Stimulated activated CD8-positive, alpha-beta memory T cell treated with anti-CD3 and anti-CD28 coated beads, Interleukin-4, amount 100 ng/mL, for 48 hours (primary cell): ENCODE data around the gene APCDD1.
A peak's percentile ranks its signal among the peaks of the same experiment; 100 is the strongest.
"Not testable (repeated sequence)": the region's sequence is repeated elsewhere in the genome, so short reads cannot be mapped to it uniquely, and the experiment has no call there.

Experiments
- DNase-seq: peaks from one replicate; pipeline ENCODE4 v3.0.0-alpha.2; 2020

APCDD1 gene

GRCh38 chr18:10497206-10497749, 42.8 kb downstream of the APCDD1 start:
- DNase-seq = no peak

GRCh38 chr18:10499230-10499629, 44.8 kb downstream of the APCDD1 start:
- no peak for DNase-seq

- DNase-seq = no peak
Observed at GRCh38 chr18:10500038-10500437, 45.6 kb downstream of the APCDD1 start.

- DNase-seq = no peak
Observed at GRCh38 chr18:10504723-10505122, 50.3 kb downstream of the APCDD1 start.

- DNase-seq = not testable (repeated sequence)
Observed at GRCh38 chr18:10505892-10506291, 51.5 kb downstream of the APCDD1 start.

GRCh38 chr18:10508591-10508990, 54.2 kb downstream of the APCDD1 start:
- DNase-seq = no peak

- DNase-seq = no peak
Observed at GRCh38 chr18:10511236-10511635, 56.8 kb downstream of the APCDD1 start.

- no peak for DNase-seq
Observed at GRCh38 chr18:10514082-10514481, 59.6 kb downstream of the APCDD1 start.

GRCh38 chr18:10514601-10515000, 60.2 kb downstream of the APCDD1 start:
- DNase-seq = no peak

GRCh38 chr18:10515456-10515855, 61.0 kb downstream of the APCDD1 start:
- no peak for DNase-seq

GRCh38 chr18:10516078-10516477, 61.6 kb downstream of the APCDD1 start:
- DNase-seq = no peak

GRCh38 chr18:10518595-10519255, 64.3 kb downstream of the APCDD1 start:
- no peak for DNase-seq

- no peak for DNase-seq
Observed at GRCh38 chr18:10519366-10519765, 64.9 kb downstream of the APCDD1 start.

GRCh38 chr18:10519999-10520935, 65.8 kb downstream of the APCDD1 start:
- peak; percentile 71 for DNase-seq

GRCh38 chr18:10521566-10521965, 67.1 kb downstream of the APCDD1 start:
- DNase-seq = no peak

GRCh38 chr18:10522574-10522973, 68.1 kb downstream of the APCDD1 start:
- no peak for DNase-seq

- no peak for DNase-seq
Observed at GRCh38 chr18:10523544-10523943, 69.1 kb downstream of the APCDD1 start.

- no peak for DNase-seq
Observed at GRCh38 chr18:10524507-10525370, 70.3 kb downstream of the APCDD1 start.

- no peak for DNase-seq
Observed at GRCh38 chr18:10525371-10525691, 70.9 kb downstream of the APCDD1 start.

- peak; percentile 90 for DNase-seq
Observed at GRCh38 chr18:10525697-10526560, 71.5 kb downstream of the APCDD1 start, which contains the start of gene NAPG. NAPG (plus strand) TSS chr18:10526027; CDS start chr18:10526103, 76 bp downstream.

- no peak for DNase-seq
Observed at GRCh38 chr18:10526561-10526949, 72.1 kb downstream of the APCDD1 start.

GRCh38 chr18:10528439-10528838, 74.0 kb downstream of the APCDD1 start:
- no peak for DNase-seq
